Testis (tissue), 2 donors: ENCODE measurements around the gene MEIKIN.

ENCODE experiments used
- POLR2A ChIP-seq: fragments of 450-650 bp; IDR thresholded peaks from one replicate; pipeline ENCODE4 v1.6.1; 2017; ENCODE audit warnings: antibody characterized with exemption, mild to moderate bottlenecking, moderate library complexity
- TF ChIP-seq, protein P1 (sequence below), 3 experiments: fragments of 450-650 bp in 2 of 3; fragments of 200-600 bp in 1 of 3; sonication (generic) in 1 of 3; IDR thresholded peaks; one replicate each; pipeline ENCODE4 v1.5.1; 2016 to 2019; ENCODE audit warnings: antibody characterized with exemption in 3 of 3, mild to moderate bottlenecking in 2 of 3, moderate library complexity in 1 of 3

DNA sequence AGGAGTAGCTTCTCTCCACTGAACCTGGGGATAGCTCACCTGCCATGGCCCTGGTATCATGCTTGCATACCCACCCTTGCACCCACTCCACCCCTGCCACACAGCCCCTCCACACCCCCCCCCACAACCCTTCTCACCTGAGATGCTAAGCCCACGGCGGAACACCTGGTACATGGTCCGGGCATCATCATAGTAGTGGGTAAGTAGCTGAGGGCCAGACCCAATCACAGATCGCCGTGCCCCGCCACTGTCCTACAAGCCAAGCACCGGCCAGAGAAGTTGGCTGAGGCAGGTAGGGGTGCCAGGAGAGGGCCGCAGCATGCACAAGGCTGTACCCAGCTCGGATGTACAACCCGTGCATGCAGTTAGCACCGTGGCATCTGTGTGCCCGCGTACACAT is 45.3 kb upstream of the MEIKIN start:
- TF ChIP-seq, protein P1, sequence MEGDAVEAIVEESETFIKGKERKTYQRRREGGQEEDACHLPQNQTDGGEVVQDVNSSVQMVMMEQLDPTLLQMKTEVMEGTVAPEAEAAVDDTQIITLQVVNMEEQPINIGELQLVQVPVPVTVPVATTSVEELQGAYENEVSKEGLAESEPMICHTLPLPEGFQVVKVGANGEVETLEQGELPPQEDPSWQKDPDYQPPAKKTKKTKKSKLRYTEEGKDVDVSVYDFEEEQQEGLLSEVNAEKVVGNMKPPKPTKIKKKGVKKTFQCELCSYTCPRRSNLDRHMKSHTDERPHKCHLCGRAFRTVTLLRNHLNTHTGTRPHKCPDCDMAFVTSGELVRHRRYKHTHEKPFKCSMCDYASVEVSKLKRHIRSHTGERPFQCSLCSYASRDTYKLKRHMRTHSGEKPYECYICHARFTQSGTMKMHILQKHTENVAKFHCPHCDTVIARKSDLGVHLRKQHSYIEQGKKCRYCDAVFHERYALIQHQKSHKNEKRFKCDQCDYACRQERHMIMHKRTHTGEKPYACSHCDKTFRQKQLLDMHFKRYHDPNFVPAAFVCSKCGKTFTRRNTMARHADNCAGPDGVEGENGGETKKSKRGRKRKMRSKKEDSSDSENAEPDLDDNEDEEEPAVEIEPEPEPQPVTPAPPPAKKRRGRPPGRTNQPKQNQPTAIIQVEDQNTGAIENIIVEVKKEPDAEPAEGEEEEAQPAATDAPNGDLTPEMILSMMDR (IDR thresholded peaks at IDR 0.05): no peak
- TF ChIP-seq POLR2A: no peak
